Measurements from ENCODE around the gene KCNQ1OT1. TPM values are rescaled to one million over a fixed set of nuclear protein-coding genes. Genes with fewer than 3 reads are reported as not detected.

KCNQ1OT1 gene
- polyA plus RNA-seq, 1 of the 3 experiments (the other 2 are of a cell fraction), result 0.03 TPM

GRCh38 chr11:2703363-2704141 is 3.8 kb upstream of the KCNQ1OT1 start:
- no peaks in the 10 kb centered on the region for H3F3A ChIP-seq (replicated peaks; ENCODE audit: insufficient read depth)
- no peaks in the 10 kb centered on the region for H3K9me3 ChIP-seq
- no peak for DNase-seq
- TF ChIP-seq ELF1 (IDR thresholded peaks at IDR 0.05), result no peak
- no peak overlapping the region for H3K9ac ChIP-seq
- H2AFZ ChIP-seq (ENCODE audit: low read depth), result no peak overlapping the region
- H3K27ac ChIP-seq (ENCODE audit: low read depth in 2 of 2, low read length in 1 of 2), result no peak overlapping the region
- peaks cover 0 to 48% of the 10 kb centered on the region in 2 experiments; a peak in 1 of 4 replicates for H3K4me1 ChIP-seq (ENCODE audit: control insufficient read depth in 1 of 2, insufficient read depth in 2 of 2, low read depth in 1 of 2, low read length in 1 of 2)
- no peaks in the 10 kb centered on the region for H3K9me2 ChIP-seq
- H3K27me3 ChIP-seq (ENCODE audit: insufficient read depth), result no peaks in the 10 kb centered on the region
- peaks cover 11% of the 10 kb centered on the region for H3K79me2 ChIP-seq (ENCODE audit: insufficient read depth)
- ChIA-PET CTCF (interaction anchor here (0.9 to 2.5 kb wide), 6 partner anchors 11 to 185 kb away, joined by 3 to 10 read pairs (median 6); no protein-coding TSS in a partner anchor), POLR2A (no interaction called here)
- no peaks in the 10 kb centered on the region for H3K36me3 ChIP-seq (replicated peaks in 1 of 2; ENCODE audit: control insufficient read depth in 1 of 2, insufficient read depth in 2 of 2, low read length in 1 of 2)
- H4K20me1 ChIP-seq (ENCODE audit: insufficient read depth), result peaks cover 3% of the 10 kb centered on the region
- no peak overlapping the region for H3K4me2 ChIP-seq
- H3K4me3 ChIP-seq (ENCODE audit: low read depth in 2 of 2, low read length in 1 of 2), result no peak overlapping the region
- WGBS (ENCODE audit: low lambda C conversion rate), result 57% methylated on average over 13 of the region's 16 CpGs

DNA sequence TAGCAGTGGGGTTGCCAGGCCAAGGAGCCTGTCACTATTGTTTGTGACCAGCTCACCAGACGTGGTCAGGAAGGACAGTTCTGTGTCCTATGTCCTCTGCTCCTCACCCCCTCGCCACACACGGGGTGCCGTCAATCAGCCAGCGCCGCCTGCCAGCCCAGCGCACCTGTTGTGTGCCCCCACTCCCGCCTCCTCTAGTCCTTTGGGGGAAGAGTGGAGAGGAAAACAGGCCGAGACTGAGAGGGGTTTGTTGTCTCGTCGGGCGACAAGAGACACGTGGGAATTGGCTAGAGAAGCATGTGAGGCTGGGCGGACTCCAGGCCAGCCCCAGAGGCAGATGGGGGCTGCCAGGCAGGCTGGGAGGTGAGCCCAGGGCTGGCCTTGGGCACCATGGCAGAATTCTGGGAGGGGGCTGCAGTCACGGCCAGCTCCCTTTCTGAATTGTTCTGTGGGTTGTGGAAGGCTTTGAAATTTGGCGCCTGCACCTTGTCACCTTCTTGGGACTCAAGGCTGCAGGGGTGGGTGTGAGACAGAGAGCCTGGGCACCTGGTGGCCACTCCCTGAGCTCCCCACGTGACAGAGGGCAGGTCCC is 3.1 kb upstream of the KCNQ1OT1 start:
- ChIA-PET CTCF (interaction anchor here (0.7 to 2.5 kb wide), 9 partner anchors 10 to 189 kb away, joined by 3 to 10 read pairs (median 3); no protein-coding TSS in a partner anchor), POLR2A (no interaction called here)
- H3K27ac ChIP-seq (ENCODE audit: low read depth in 2 of 2, low read length in 1 of 2), result no peak overlapping the region
- H3F3A ChIP-seq (replicated peaks; ENCODE audit: insufficient read depth), result no peaks in the 10 kb centered on the region
- WGBS (ENCODE audit: low lambda C conversion rate), result 73% methylated on average over 15 of the region's 17 CpGs
- peaks cover 10% of the 10 kb centered on the region for H4K20me1 ChIP-seq (ENCODE audit: insufficient read depth)
- no peak for DNase-seq
- TF ChIP-seq GABPA (IDR thresholded peaks at IDR 0.05; ENCODE audit: low read depth) (no peak), TCF12 (IDR thresholded peaks at IDR 0.05) (no peak), SIN3A (IDR thresholded peaks at IDR 0.05; ENCODE audit: borderline replicate concordance, low read depth, low read length) (no peak)
- no peaks in the 10 kb centered on the region for H3K9me2 ChIP-seq
- H3K4me3 ChIP-seq (ENCODE audit: low read depth in 2 of 2, low read length in 1 of 2), result no peak overlapping the region
- H3K27me3 ChIP-seq (ENCODE audit: insufficient read depth), result no peaks in the 10 kb centered on the region
- peaks cover 0 to 42% of the 10 kb centered on the region in 2 experiments; a peak in 1 of 4 replicates for H3K4me1 ChIP-seq (ENCODE audit: control insufficient read depth in 1 of 2, insufficient read depth in 2 of 2, low read depth in 1 of 2, low read length in 1 of 2)
- peaks cover 18% of the 10 kb centered on the region for H3K79me2 ChIP-seq (ENCODE audit: insufficient read depth)
- H2AFZ ChIP-seq (ENCODE audit: low read depth), result no peak overlapping the region
- H3K9me3 ChIP-seq, result no peaks in the 10 kb centered on the region
- no peak overlapping the region for H3K4me2 ChIP-seq
- H3K36me3 ChIP-seq (replicated peaks in 1 of 2; ENCODE audit: control insufficient read depth in 1 of 2, insufficient read depth in 2 of 2, low read length in 1 of 2), result no peaks in the 10 kb centered on the region
- H3K9ac ChIP-seq, result no peak overlapping the region

GRCh38 chr11:2701898-2702434 is 2.2 kb upstream of the KCNQ1OT1 start:
- ChIA-PET POLR2A (interaction anchor here (0.9 kb wide), 1 partner anchor 77 kb away, joined by 4 read pairs; no protein-coding TSS in a partner anchor), CTCF (interaction anchor here (0.6 to 2.5 kb wide), 7 partner anchors 11 to 190 kb away, joined by 3 to 10 read pairs (median 3); no protein-coding TSS in a partner anchor)
- H4K20me1 ChIP-seq (ENCODE audit: insufficient read depth), result peaks cover 19% of the 10 kb centered on the region
- no peak overlapping the region for H3K4me3 ChIP-seq (ENCODE audit: low read depth in 2 of 2, low read length in 1 of 2)
- no peaks in the 10 kb centered on the region for H3F3A ChIP-seq (replicated peaks; ENCODE audit: insufficient read depth)
- no peaks in the 10 kb centered on the region for H3K9me3 ChIP-seq
- H3K9me2 ChIP-seq, result no peaks in the 10 kb centered on the region
- peaks cover 0 to 37% of the 10 kb centered on the region in 2 experiments; a peak in 1 of 4 replicates for H3K4me1 ChIP-seq (ENCODE audit: control insufficient read depth in 1 of 2, insufficient read depth in 2 of 2, low read depth in 1 of 2, low read length in 1 of 2)
- no peak for DNase-seq
- H3K27me3 ChIP-seq (ENCODE audit: insufficient read depth), result no peaks in the 10 kb centered on the region
- WGBS (ENCODE audit: low lambda C conversion rate), result 73% methylated on average over 5 of the region's 5 CpGs
- H2AFZ ChIP-seq (ENCODE audit: low read depth), result no peak overlapping the region
- TF ChIP-seq MXI1 (IDR thresholded peaks at IDR 0.05; ENCODE audit: low read depth, low read length), result no peak
- no peak overlapping the region for H3K9ac ChIP-seq
- H3K27ac ChIP-seq (ENCODE audit: low read depth in 2 of 2, low read length in 1 of 2), result no peak overlapping the region
- peaks cover 27% of the 10 kb centered on the region for H3K79me2 ChIP-seq (ENCODE audit: insufficient read depth)
- no peaks in the 10 kb centered on the region for H3K36me3 ChIP-seq (replicated peaks in 1 of 2; ENCODE audit: control insufficient read depth in 1 of 2, insufficient read depth in 2 of 2, low read length in 1 of 2)
- H3K4me2 ChIP-seq, result no peak overlapping the region

Data from SK-N-SH (cell line).